HCT116 (cell line): ENCODE data around the gene ARHGAP10. TPM values are rescaled to one million over a fixed set of nuclear protein-coding genes. Genes with fewer than 3 reads are reported as not detected.

Experiments
- ATAC-seq: fragments of 200-7000 bp; cut with Tn5 transposase; 2 replicates; pipeline ENCODE4 v1.9.1; 2020; ENCODE audit warnings: mild to moderate bottlenecking, moderate library complexity
- BruUV-seq: library from RNA; stranded (reverse); fragments of 400-500 nt; replicated peaks from 2 replicates; lab custom pipeline; 2021; lab: Mats Ljungman, UMichigan
- CTCF ChIA-PET: fragments of 300-600 bp; sonication (Branson Sonifier 250); formaldehyde crosslinking; loops from one replicate; lab custom pipeline; 2021; ENCODE audit warnings: antibody characterized with exemption; lab: Charles Lee
- POLR2A ChIA-PET: fragments of 300-600, 350-600 bp; sonication (Branson Sonifier 250); formaldehyde crosslinking; loops from one replicate; lab custom pipeline; 2021; ENCODE audit warnings: antibody characterized with exemption; lab: Charles Lee
- RAD21 ChIA-PET, 2 experiments: fragments of 300-600 bp; sonication (Branson Sonifier 250); formaldehyde crosslinking; loops; one replicate each; lab custom pipeline; 2023; ENCODE audit warnings: low total read pairs in 2 of 2; ENCODE audit not compliant: uncharacterized antibody in 2 of 2, unreplicated experiment in 2 of 2, low non-redundant PET in 1 of 2; lab: Charles Lee
- DNase-seq: peaks from one replicate; pipeline ENCODE4 v3.0.0-alpha.2; 2010; ENCODE audit warnings: low read depth, low spot score
- H2AFZ ChIP-seq: fragments of 200-600 bp; shearing (Covaris generic), sonication (generic); 2 replicates; pipeline ENCODE4 v1.6.1; 2017; ENCODE audit warnings: low read depth, mixed run types, mixed read lengths, antibody characterized with exemption, low read length; ENCODE audit not compliant: poor library complexity, severe bottlenecking
- H3K27ac ChIP-seq: 2 replicates; pipeline ENCODE4 v1.5.1; 2012; ENCODE audit warnings: low read depth, low read length
- H3K27me3 ChIP-seq: fragments of 200-600 bp; sonication (generic); 2 replicates; pipeline ENCODE4 v1.6.1; 2016; ENCODE audit warnings: mixed run types, low read length, mixed read lengths; ENCODE audit not compliant: insufficient read depth
- H3K36me3 ChIP-seq, 2 experiments: fragments of 200-500 bp in 1 of 2; fragments of 200-600 bp in 1 of 2; sonication (Bioruptor generic) in 1 of 2; sonication (generic) in 1 of 2; 2 replicates each; pipeline versions ENCODE4 v1.5.1 to v1.6.1; 2014 to 2016; ENCODE audit warnings: low read length in 2 of 2, inconsistent platforms in 1 of 2, mixed read lengths in 1 of 2, mixed run types in 1 of 2; ENCODE audit not compliant: insufficient read depth in 2 of 2, control insufficient read depth in 1 of 2
- H3K4me1 ChIP-seq, 2 experiments: fragments of 200-600 bp in 1 of 2; sonication (generic) in 1 of 2; 2 replicates each; pipeline versions ENCODE4 v1.5.1 to v1.6.1; 2012 to 2017; ENCODE audit warnings: low read length in 2 of 2, inconsistent platforms in 1 of 2, mild to moderate bottlenecking in 1 of 2, mixed read lengths in 1 of 2, mixed run types in 1 of 2, moderate library complexity in 1 of 2; ENCODE audit not compliant: insufficient read depth in 2 of 2, control insufficient read depth in 1 of 2
- H3K4me2 ChIP-seq: fragments of 200-600 bp; sonication (generic); 2 replicates; pipeline ENCODE4 v1.6.1; 2017; ENCODE audit warnings: mixed run types, low read length, mixed read lengths
- H3K4me3 ChIP-seq, 2 experiments: fragments of 200-600 bp in 1 of 2; sonication (generic) in 1 of 2; replicated peaks in 1 of 2; 2 replicates each; pipeline ENCODE4 v1.5.1; 2011 to 2016; ENCODE audit warnings: low read length in 2 of 2, control low read depth in 1 of 2, low read depth in 1 of 2, mild to moderate bottlenecking in 1 of 2, mixed read lengths in 1 of 2, mixed run types in 1 of 2
- H3K79me2 ChIP-seq: fragments of 200-600 bp; sonication (generic); 2 replicates; pipeline ENCODE4 v1.6.1; 2017; ENCODE audit warnings: mild to moderate bottlenecking, mixed run types, low read length, moderate library complexity, mixed read lengths; ENCODE audit not compliant: insufficient read depth
- H3K9ac ChIP-seq: fragments of 200-600 bp; sonication (generic); 2 replicates; pipeline ENCODE4 v1.6.1; 2016; ENCODE audit warnings: low read length, mixed read lengths
- H3K9me2 ChIP-seq: fragments of 200-600 bp; sonication (generic), shearing (Covaris generic); 2 replicates; pipeline ENCODE4 v1.6.1; 2017; ENCODE audit warnings: mixed run types, mild to moderate bottlenecking, moderate library complexity; ENCODE audit not compliant: insufficient read depth
- H3K9me3 ChIP-seq, 2 experiments: fragments of 200-500 bp in 1 of 2; fragments of 200-600 bp in 1 of 2; sonication (Bioruptor generic) in 1 of 2; sonication (generic) in 1 of 2; 2 replicates each; pipeline ENCODE4 v1.6.1; 2014 to 2017; ENCODE audit warnings: low read length in 2 of 2, mixed read lengths in 2 of 2, inconsistent platforms in 1 of 2, low read depth in 1 of 2, mild to moderate bottlenecking in 1 of 2, mixed run types in 1 of 2, moderate library complexity in 1 of 2; ENCODE audit not compliant: control insufficient read depth in 1 of 2, insufficient read depth in 1 of 2
- H4K20me1 ChIP-seq: fragments of 200-600 bp; sonication (generic), shearing (Covaris generic); 2 replicates; pipeline ENCODE4 v1.6.1; 2017; ENCODE audit warnings: mixed run types, mild to moderate bottlenecking, moderate library complexity; ENCODE audit not compliant: insufficient read depth
- CEBPB ChIP-seq: IDR thresholded peaks from 2 replicates; pipeline ENCODE4 v1.6.1; 2012; ENCODE audit warnings: low read depth
- EGR1 ChIP-seq: IDR thresholded peaks from 2 replicates; pipeline ENCODE4 v1.6.1; 2012; ENCODE audit warnings: low read depth
- ELF1 ChIP-seq: IDR thresholded peaks from 2 replicates; pipeline ENCODE4 v1.6.1; 2012; ENCODE audit warnings: low read depth, borderline replicate concordance
- EZH2 ChIP-seq: fragments of 200-600 bp; sonication (generic); IDR thresholded peaks from 2 replicates; pipeline ENCODE4 v1.6.1; 2017; ENCODE audit warnings: antibody characterized with exemption, mixed run types
- EZH2phosphoT487 ChIP-seq: fragments of 200-600 bp; IDR thresholded peaks from 2 replicates; pipeline ENCODE4 v1.6.1; 2018; ENCODE audit warnings: antibody characterized with exemption, borderline replicate concordance
- JUND ChIP-seq: IDR thresholded peaks from 2 replicates; pipeline ENCODE4 v1.6.1; 2012
- POLR2A ChIP-seq: IDR thresholded peaks from 2 replicates; pipeline ENCODE4 v1.7.0; 2011; ENCODE audit warnings: borderline replicate concordance; ENCODE audit not compliant: insufficient read depth, insufficient read length; ENCODE audit errors: extremely low read depth
- POLR2AphosphoS5 ChIP-seq: IDR thresholded peaks from 2 replicates; pipeline ENCODE4 v1.6.1; 2011; ENCODE audit warnings: mild to moderate bottlenecking, low read depth, low read length, moderate library complexity
- SP1 ChIP-seq: IDR thresholded peaks from 2 replicates; pipeline ENCODE4 v1.6.1; 2012; ENCODE audit warnings: low read depth
- SRF ChIP-seq: IDR thresholded peaks from 2 replicates; pipeline ENCODE4 v1.6.1; 2012; ENCODE audit warnings: low read depth
- YY1 ChIP-seq: IDR thresholded peaks from 2 replicates; pipeline ENCODE4 v1.6.1; 2011; ENCODE audit warnings: low read length, low read depth, moderate library complexity, mild to moderate bottlenecking; ENCODE audit not compliant: insufficient replicate concordance; ENCODE audit errors: extremely low read depth
- intact Hi-C: fragments of 100-400 bp; cut with micrococcal nuclease; formaldehyde crosslinking; loops from 2 replicates; pipeline ENCODE4 v1.10.0; 2022
- total RNA-seq: library from RNA; stranded (reverse); gene quantifications from one replicate; pipeline ENCODE4 v1.2.1, GENCODE V29; 2021; ENCODE audit not compliant: unreplicated experiment
- TF ChIP-seq, protein P1 (sequence below), 3 experiments: fragments of 200-600 bp in 1 of 3; sonication (generic) in 1 of 3; IDR thresholded peaks in 2 of 3; conservative IDR thresholded peaks in 1 of 3; 2 replicates each; pipeline ENCODE4 v1.5.1; 2012 to 2017; ENCODE audit warnings: low read depth in 2 of 3, low read length in 2 of 3, antibody characterized with exemption in 1 of 3, borderline replicate concordance in 1 of 3, control low read depth in 1 of 3, mild to moderate bottlenecking in 1 of 3, mixed read lengths in 1 of 3, mixed run types in 1 of 3, moderate library complexity in 1 of 3; ENCODE audit not compliant: insufficient read depth in 1 of 3
- TF ChIP-seq, protein P2 (sequence below): IDR thresholded peaks from 2 replicates; pipeline ENCODE4 v1.6.1; 2012; ENCODE audit warnings: low read depth
- TF ChIP-seq, protein P3 (sequence below): IDR thresholded peaks from 2 replicates; pipeline ENCODE4 v1.6.1; 2012
- TF ChIP-seq, protein P4 (sequence below): IDR thresholded peaks from 2 replicates; pipeline ENCODE4 v1.6.1; 2011; ENCODE audit warnings: mild to moderate bottlenecking, low read length, moderate library complexity; ENCODE audit not compliant: insufficient replicate concordance; ENCODE audit errors: extremely low read depth
- TF ChIP-seq, protein P5 (sequence below): IDR thresholded peaks from 2 replicates; pipeline ENCODE4 v1.6.1; 2012

The ARHGAP10 gene
- total RNA-seq, 1 experiment from 2014 or later = 24.7 TPM

DNA sequence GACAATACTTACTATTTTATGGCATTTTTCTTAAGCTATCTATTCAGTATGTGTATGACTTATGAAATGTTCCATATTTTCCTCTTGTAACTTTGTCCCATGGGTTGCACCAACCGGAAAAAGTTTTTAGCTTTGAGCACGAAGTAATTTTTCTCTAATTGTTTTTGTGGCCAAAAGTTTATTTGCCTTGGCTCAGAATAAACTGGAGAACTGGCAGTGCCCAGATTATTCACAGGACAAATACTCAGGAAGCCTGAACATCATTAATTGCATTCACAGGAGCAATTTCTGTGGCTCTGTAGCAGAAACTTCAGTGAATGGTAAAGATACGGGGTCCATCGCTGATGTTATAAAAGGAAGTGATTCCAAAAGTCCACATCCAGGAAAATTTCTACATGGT lies 184.5 kb downstream of the ARHGAP10 start:
- Histone ChIP-seq H3K27ac (no peak overlapping the region), H3K27me3 (no peaks in the 10 kb centered on the region), H3K9me3 (no peaks in the 10 kb centered on the region), H2AFZ (no peak overlapping the region), H3K36me3 (no peaks in the 10 kb centered on the region), H4K20me1 (no peaks in the 10 kb centered on the region), H3K79me2 (no peaks in the 10 kb centered on the region), H3K9ac (no peak overlapping the region), H3K4me2 (no peak overlapping the region), H3K4me1 (no peaks in the 10 kb centered on the region), H3K4me3 (no peak overlapping the region), H3K9me2 (no peaks in the 10 kb centered on the region)
- TF ChIP-seq, protein P1, sequence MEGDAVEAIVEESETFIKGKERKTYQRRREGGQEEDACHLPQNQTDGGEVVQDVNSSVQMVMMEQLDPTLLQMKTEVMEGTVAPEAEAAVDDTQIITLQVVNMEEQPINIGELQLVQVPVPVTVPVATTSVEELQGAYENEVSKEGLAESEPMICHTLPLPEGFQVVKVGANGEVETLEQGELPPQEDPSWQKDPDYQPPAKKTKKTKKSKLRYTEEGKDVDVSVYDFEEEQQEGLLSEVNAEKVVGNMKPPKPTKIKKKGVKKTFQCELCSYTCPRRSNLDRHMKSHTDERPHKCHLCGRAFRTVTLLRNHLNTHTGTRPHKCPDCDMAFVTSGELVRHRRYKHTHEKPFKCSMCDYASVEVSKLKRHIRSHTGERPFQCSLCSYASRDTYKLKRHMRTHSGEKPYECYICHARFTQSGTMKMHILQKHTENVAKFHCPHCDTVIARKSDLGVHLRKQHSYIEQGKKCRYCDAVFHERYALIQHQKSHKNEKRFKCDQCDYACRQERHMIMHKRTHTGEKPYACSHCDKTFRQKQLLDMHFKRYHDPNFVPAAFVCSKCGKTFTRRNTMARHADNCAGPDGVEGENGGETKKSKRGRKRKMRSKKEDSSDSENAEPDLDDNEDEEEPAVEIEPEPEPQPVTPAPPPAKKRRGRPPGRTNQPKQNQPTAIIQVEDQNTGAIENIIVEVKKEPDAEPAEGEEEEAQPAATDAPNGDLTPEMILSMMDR (IDR thresholded peaks at IDR 0.05 in 2 of 3, conservative IDR thresholded peaks at IDR 0.05 in 1 of 3; ENCODE audit: borderline replicate concordance in 1 of 3, insufficient read depth in 1 of 3, low read depth in 2 of 3, low read length in 2 of 3) = no peak
- no peak for TF ChIP-seq CEBPB
- TF ChIP-seq, protein P2, sequence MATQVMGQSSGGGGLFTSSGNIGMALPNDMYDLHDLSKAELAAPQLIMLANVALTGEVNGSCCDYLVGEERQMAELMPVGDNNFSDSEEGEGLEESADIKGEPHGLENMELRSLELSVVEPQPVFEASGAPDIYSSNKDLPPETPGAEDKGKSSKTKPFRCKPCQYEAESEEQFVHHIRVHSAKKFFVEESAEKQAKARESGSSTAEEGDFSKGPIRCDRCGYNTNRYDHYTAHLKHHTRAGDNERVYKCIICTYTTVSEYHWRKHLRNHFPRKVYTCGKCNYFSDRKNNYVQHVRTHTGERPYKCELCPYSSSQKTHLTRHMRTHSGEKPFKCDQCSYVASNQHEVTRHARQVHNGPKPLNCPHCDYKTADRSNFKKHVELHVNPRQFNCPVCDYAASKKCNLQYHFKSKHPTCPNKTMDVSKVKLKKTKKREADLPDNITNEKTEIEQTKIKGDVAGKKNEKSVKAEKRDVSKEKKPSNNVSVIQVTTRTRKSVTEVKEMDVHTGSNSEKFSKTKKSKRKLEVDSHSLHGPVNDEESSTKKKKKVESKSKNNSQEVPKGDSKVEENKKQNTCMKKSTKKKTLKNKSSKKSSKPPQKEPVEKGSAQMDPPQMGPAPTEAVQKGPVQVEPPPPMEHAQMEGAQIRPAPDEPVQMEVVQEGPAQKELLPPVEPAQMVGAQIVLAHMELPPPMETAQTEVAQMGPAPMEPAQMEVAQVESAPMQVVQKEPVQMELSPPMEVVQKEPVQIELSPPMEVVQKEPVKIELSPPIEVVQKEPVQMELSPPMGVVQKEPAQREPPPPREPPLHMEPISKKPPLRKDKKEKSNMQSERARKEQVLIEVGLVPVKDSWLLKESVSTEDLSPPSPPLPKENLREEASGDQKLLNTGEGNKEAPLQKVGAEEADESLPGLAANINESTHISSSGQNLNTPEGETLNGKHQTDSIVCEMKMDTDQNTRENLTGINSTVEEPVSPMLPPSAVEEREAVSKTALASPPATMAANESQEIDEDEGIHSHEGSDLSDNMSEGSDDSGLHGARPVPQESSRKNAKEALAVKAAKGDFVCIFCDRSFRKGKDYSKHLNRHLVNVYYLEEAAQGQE = no peak
- no peak for TF ChIP-seq EZH2phosphoT487
- TF ChIP-seq, protein P3, sequence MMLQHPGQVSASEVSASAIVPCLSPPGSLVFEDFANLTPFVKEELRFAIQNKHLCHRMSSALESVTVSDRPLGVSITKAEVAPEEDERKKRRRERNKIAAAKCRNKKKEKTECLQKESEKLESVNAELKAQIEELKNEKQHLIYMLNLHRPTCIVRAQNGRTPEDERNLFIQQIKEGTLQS = no peak
- no peak for TF ChIP-seq YY1
- TF ChIP-seq POLR2A = no peak
- TF ChIP-seq SP1 = no peak
- TF ChIP-seq POLR2AphosphoS5 = no peak
- TF ChIP-seq, protein P4, sequence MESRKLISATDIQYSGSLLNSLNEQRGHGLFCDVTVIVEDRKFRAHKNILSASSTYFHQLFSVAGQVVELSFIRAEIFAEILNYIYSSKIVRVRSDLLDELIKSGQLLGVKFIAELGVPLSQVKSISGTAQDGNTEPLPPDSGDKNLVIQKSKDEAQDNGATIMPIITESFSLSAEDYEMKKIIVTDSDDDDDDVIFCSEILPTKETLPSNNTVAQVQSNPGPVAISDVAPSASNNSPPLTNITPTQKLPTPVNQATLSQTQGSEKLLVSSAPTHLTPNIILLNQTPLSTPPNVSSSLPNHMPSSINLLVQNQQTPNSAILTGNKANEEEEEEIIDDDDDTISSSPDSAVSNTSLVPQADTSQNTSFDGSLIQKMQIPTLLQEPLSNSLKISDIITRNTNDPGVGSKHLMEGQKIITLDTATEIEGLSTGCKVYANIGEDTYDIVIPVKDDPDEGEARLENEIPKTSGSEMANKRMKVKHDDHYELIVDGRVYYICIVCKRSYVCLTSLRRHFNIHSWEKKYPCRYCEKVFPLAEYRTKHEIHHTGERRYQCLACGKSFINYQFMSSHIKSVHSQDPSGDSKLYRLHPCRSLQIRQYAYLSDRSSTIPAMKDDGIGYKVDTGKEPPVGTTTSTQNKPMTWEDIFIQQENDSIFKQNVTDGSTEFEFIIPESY = no peak
- TF ChIP-seq ELF1 = no peak
- TF ChIP-seq SRF = no peak
- TF ChIP-seq EZH2 = no peak
- TF ChIP-seq EGR1 = no peak
- TF ChIP-seq JUND = no peak
- TF ChIP-seq, protein P5, sequence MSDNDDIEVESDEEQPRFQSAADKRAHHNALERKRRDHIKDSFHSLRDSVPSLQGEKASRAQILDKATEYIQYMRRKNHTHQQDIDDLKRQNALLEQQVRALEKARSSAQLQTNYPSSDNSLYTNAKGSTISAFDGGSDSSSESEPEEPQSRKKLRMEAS = no peak
- intact Hi-C loops = no loop called here
- POLR2A ChIA-PET = no interaction called here
- CTCF ChIA-PET = no interaction called here
- no TSS peak for BruUV-seq
- RAD21 ChIA-PET = no interaction called here
- no peak for DNase-seq
- no peak for ATAC-seq
